BE2C (cell line): ENCODE results near the gene CELF1.
A peak's percentile ranks its signal among the peaks of the same experiment; 100 is the strongest.

Experiments used
- DNase-seq: peaks from one replicate; pipeline ENCODE4 v3.0.0-alpha.2; 2020
- H3K27me3 ChIP-seq: fragments of 250-450 bp; sonication (Bioruptor Pico); 2 replicates; pipeline ENCODE4 v1.5.1; 2020; ENCODE audit warnings: mild to moderate bottlenecking
- H3K36me3 ChIP-seq: fragments of 250-450 bp; sonication (Bioruptor Pico); 2 replicates; pipeline ENCODE4 v1.5.1; 2020; ENCODE audit warnings: mild to moderate bottlenecking
- H3K4me1 ChIP-seq: fragments of 250-450 bp; sonication (Bioruptor Pico); 2 replicates; pipeline ENCODE4 v1.5.1; 2020
- H3K4me3 ChIP-seq: 2 replicates; pipeline ENCODE4 v1.5.1; 2011; ENCODE audit warnings: low read depth, low read length
- H3K9me3 ChIP-seq: fragments of 250-450 bp; sonication (Bioruptor Pico); 2 replicates; pipeline ENCODE4 v1.5.1; 2020
- CTCF ChIP-seq: IDR thresholded peaks from 2 replicates; pipeline ENCODE4 v1.5.1; 2012; ENCODE audit warnings: mild to moderate bottlenecking, low read depth, low read length

Gene CELF1

DNA sequence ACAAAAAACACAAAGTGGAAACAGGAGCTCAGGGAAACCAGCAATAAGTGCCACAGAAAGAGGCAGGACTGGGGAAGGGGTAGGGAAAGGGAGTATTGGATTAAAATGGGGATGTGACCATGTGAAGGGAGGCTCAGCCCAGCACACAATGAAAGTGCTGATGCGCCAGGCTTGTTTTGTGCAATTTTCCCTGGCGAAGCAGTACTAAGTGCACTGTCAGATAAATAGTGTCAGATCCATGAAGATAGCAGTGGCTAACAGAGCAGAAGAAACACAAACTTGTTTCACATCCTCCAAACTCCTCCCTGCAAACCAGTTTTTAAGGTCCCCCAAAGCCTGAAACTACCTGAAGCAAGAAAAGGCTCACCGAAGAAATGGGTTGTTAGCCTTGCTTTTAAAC lies 53.3 kb downstream of the CELF1 start:
- no peaks in the 10 kb centered on the region for H3K9me3 ChIP-seq
- peaks cover 11% of the 10 kb centered on the region for H3K4me1 ChIP-seq
- H3K36me3 ChIP-seq = no peaks in the 10 kb centered on the region
- no peak for TF ChIP-seq CTCF
- no peaks in the 10 kb centered on the region for H3K27me3 ChIP-seq
- no peak overlapping the region for H3K4me3 ChIP-seq
- peak; percentile 15 for DNase-seq

- no peak for DNase-seq
- no peaks in the 10 kb centered on the region for H3K27me3 ChIP-seq
- H3K4me3 ChIP-seq = no peak overlapping the region
- no peaks in the 10 kb centered on the region for H3K36me3 ChIP-seq
- H3K4me1 ChIP-seq = peaks cover 11% of the 10 kb centered on the region
- no peaks in the 10 kb centered on the region for H3K9me3 ChIP-seq
- no peak for TF ChIP-seq CTCF
Observed at GRCh38 chr11:47499161-47499560, 53.8 kb downstream of the CELF1 start.

DNA sequence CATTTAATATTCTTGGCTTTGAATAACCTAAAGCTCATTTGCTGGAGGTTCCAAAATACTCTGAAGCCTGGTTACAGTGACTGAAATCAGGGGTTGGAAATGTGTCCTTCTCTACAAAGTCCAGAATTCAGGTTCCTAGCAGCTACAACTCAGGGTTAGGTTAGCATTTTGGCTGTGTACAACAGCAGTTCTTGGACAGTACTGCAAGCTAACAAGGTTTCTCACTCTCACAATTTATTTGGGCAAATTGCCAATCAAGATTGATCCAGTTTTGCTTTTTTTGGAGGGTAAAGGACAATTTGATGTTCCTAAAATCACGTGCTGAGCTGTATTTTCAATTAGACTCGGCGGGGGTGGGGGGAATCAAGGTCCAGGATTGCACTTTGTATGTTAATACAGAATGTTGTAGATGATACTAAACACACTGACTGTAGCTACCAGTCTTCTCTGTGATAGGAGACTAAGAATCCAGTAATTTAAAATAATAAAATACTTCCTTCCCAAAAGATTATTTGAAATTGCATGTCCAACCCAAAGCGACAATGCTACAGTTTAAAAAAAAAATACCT lies 54.3 kb downstream of the CELF1 start:
- Histone ChIP-seq H3K4me3 (no peak overlapping the region), H3K36me3 (no peaks in the 10 kb centered on the region), H3K27me3 (no peaks in the 10 kb centered on the region), H3K4me1 (peaks cover 11% of the 10 kb centered on the region), H3K9me3 (no peaks in the 10 kb centered on the region)
- no peak for DNase-seq
- TF ChIP-seq CTCF = no peak

DNA sequence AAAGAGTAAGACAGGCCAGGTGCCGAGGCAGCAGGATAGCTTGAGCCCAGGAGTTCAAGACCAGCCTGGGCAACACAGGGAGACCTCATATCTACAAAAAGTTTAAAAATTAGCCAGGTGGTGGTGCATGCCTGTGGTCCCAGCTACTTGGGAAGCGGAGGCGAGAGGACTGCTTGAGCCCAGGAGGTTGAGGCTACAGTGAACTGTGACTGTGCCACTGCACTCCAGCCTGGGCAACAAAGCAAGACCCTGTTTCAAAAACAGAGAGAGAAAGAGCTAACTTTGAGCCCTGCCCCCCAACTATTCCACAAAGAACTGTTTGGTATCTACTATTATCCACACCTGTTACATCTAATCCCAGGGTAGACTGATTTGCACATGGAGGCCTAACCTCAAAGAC lies 54.8 kb downstream of the CELF1 start:
- no peak for TF ChIP-seq CTCF
- Histone ChIP-seq H3K4me3 (no peak overlapping the region), H3K36me3 (no peaks in the 10 kb centered on the region), H3K9me3 (no peaks in the 10 kb centered on the region), H3K27me3 (no peaks in the 10 kb centered on the region), H3K4me1 (peaks cover 11% of the 10 kb centered on the region)
- DNase-seq = no peak

DNA sequence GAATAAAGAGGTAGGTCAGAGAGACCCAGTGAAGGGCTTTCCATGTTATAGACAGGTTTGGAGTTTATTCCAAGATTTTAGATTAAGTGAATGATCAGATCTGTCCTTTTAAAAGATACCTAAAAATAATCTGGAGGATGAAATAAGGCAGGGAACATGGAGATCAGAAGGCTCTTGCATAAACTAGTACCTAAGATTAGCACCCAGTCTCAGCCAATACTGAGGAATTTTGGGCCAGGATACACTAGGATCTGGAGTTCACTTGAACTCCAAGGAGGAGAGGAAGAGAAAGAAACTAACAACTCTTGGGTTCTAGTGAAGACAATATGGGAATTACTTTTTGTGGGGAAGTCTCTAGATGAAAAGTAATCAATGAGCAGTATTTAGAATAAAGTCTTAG lies 56.1 kb downstream of the CELF1 start:
- TF ChIP-seq CTCF = no peak
- Histone ChIP-seq H3K4me3 (no peak overlapping the region), H3K36me3 (no peaks in the 10 kb centered on the region), H3K4me1 (peaks cover 11% of the 10 kb centered on the region), H3K9me3 (no peaks in the 10 kb centered on the region), H3K27me3 (no peaks in the 10 kb centered on the region)
- DNase-seq = no peak

GRCh38 chr11:47495856-47496217 lies 57.1 kb downstream of the CELF1 start:
- H3K36me3 ChIP-seq = no peaks in the 10 kb centered on the region
- no peak for DNase-seq
- no peak for TF ChIP-seq CTCF
- no peak overlapping the region for H3K4me3 ChIP-seq
- peaks cover 11% of the 10 kb centered on the region for H3K4me1 ChIP-seq
- H3K27me3 ChIP-seq = no peaks in the 10 kb centered on the region
- no peaks in the 10 kb centered on the region for H3K9me3 ChIP-seq
